ENCODE results near the gene GRIN1.

GRIN1 gene

GRCh38 chr9:137157618-137158415 lies 18.9 kb downstream of the GRIN1 start:
- no peak for DNase-seq (ENCODE audit: insufficient read length, low spot score)

GRCh38 chr9:137158625-137159024 lies 19.7 kb downstream of the GRIN1 start:
- no peak for DNase-seq (ENCODE audit: insufficient read length, low spot score)
- FAIRE-seq: no peak
- no peak for TF ChIP-seq POLR2A (IDR thresholded peaks at IDR 0.05; ENCODE audit: low read depth, low read length)

More at GRCh38 chr9:137157618-137158415, 18.9 kb downstream of the GRIN1 start:
- no peak for FAIRE-seq
- no peak for TF ChIP-seq POLR2A (IDR thresholded peaks at IDR 0.05; ENCODE audit: low read depth, low read length)

GRCh38 chr9:137159105-137160053 lies 20.4 kb downstream of the GRIN1 start:
- FAIRE-seq: no peak
- no peak for TF ChIP-seq POLR2A (IDR thresholded peaks at IDR 0.05; ENCODE audit: low read depth, low read length)
- DNase-seq (ENCODE audit: insufficient read length, low spot score): no peak

- DNase-seq (ENCODE audit: insufficient read length, low spot score) (no peak), FAIRE-seq (no peak)
- TF ChIP-seq POLR2A (IDR thresholded peaks at IDR 0.05; ENCODE audit: low read depth, low read length): no peak
Observed at GRCh38 chr9:137160054-137160425, 21.1 kb downstream of the GRIN1 start.

- no peak for FAIRE-seq
- DNase-seq (ENCODE audit: insufficient read length, low spot score): no peak
- no peak for TF ChIP-seq POLR2A (IDR thresholded peaks at IDR 0.05; ENCODE audit: low read depth, low read length)
Observed at GRCh38 chr9:137160716-137161557, 22.0 kb downstream of the GRIN1 start.

GRCh38 chr9:137161558-137162486 lies 22.9 kb downstream of the GRIN1 start:
- DNase-seq (ENCODE audit: insufficient read length, low spot score): no peak
- no peak for FAIRE-seq
- TF ChIP-seq POLR2A (IDR thresholded peaks at IDR 0.05; ENCODE audit: low read depth, low read length): no peak

- FAIRE-seq: no peak
- DNase-seq (ENCODE audit: insufficient read length, low spot score): no peak
- no peak for TF ChIP-seq POLR2A (IDR thresholded peaks at IDR 0.05; ENCODE audit: low read depth, low read length)
Observed at GRCh38 chr9:137162505-137163364, 23.8 kb downstream of the GRIN1 start.

- FAIRE-seq (no peak), DNase-seq (ENCODE audit: insufficient read length, low spot score) (no peak)
- TF ChIP-seq POLR2A (IDR thresholded peaks at IDR 0.05; ENCODE audit: low read depth, low read length): no peak
Observed at GRCh38 chr9:137163365-137163715, 24.4 kb downstream of the GRIN1 start.

- FAIRE-seq (no peak), DNase-seq (ENCODE audit: insufficient read length, low spot score) (no peak)
- no peak for TF ChIP-seq POLR2A (IDR thresholded peaks at IDR 0.05; ENCODE audit: low read depth, low read length)
Observed at GRCh38 chr9:137163805-137164204, 24.9 kb downstream of the GRIN1 start.

- DNase-seq (ENCODE audit: insufficient read length, low spot score) (no peak), FAIRE-seq (no peak)
- no peak for TF ChIP-seq POLR2A (IDR thresholded peaks at IDR 0.05; ENCODE audit: low read depth, low read length)
Observed at GRCh38 chr9:137164370-137165249, 25.7 kb downstream of the GRIN1 start.

GRCh38 chr9:137165250-137165836 lies 26.4 kb downstream of the GRIN1 start:
- TF ChIP-seq POLR2A (IDR thresholded peaks at IDR 0.05; ENCODE audit: low read depth, low read length): no peak
- DNase-seq (ENCODE audit: insufficient read length, low spot score) (no peak), FAIRE-seq (no peak)

Data from H54 (cell line).